Fibroblast of skin of right quadriceps (primary cell): ENCODE results near the gene HRCT1.
"Not testable (repeated sequence)": the region's sequence is repeated elsewhere in the genome, so short reads cannot be mapped to it uniquely, and the experiment has no call there.

Experiments used
- DNase-seq: peaks from one replicate; pipeline ENCODE4 v3.0.0-alpha.2; 2013

Gene HRCT1

DNA sequence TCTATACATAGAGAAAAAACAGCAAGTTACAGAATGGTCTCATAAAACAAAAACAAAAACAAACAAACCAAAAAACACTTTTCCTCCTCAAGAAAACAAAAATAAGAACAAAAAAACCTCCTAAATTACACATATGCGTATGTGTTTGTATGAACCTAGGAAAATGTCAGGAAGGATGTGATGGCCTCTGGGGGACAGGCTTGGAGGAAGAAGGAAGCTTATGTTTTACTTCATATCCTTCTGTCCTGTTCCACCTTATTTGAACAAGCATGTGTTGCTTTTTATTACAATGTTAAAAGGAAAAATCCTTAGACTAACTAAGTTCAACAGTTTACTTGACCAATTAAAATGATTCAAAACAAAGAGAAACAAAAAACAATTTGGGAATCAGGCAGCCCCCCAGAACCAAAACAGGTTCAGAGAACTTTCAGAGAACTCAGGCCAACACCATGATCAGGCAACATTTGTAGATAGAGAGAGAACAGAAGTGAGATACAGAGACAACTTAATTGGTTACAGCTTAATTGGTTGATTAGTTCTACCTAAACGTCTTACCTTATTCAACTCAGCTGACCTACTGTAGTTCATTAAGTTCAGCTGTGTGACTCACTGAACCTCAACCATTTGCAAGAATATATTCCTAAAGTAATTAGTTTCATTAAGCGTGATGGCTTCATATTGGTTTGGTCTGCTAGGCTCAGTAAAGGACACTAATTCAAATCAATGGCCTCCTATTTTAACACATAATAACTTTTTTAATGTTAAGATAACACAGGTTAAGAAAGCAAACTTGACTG is 13.4 kb downstream of the HRCT1 start:
- DNase-seq, result no peak

DNA sequence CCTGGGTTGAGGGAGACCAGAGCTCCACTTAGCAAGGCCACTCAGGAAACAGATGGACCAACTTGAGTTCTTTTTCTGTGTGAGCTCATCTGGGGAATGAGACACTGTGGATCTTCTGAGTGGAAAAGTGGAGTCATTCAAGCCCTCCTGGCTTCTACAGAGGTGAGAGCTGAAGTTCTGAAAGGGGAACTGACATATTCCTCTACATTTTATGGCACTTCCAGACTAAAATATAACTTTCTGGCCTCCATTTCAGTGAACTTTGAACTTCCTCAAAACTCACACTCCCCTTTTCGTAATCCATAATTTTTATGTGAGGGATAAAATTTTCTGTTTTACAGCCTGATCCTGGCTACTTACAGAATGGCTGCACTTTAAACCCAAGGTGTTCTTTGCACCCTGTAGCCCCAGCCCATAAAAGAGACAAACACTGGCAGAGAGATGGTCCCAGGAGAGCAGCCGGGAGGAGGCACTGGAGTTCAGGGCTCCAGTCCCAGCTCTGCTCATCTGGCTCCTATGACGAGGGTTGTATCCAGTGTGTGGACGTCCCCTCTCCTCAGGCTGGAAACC is 14.1 kb downstream of the HRCT1 start:
- DNase-seq, result no peak

DNA sequence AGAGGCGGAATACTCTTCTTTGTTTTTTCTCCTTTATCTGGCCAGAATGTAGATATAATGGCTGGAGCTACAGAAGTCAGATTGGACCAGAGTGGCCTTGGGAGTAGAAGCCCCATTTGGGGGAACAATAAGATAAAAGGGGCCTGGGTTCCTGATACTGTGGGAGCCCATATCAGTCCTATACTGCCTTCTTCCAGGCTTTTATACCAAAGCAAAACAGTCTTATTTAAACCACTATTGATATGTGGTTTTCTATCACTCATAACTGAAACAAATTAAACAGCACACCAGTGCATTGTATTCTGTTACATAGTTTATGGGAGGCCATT is 17.6 kb downstream of the HRCT1 start:
- DNase-seq, result no peak

DNA sequence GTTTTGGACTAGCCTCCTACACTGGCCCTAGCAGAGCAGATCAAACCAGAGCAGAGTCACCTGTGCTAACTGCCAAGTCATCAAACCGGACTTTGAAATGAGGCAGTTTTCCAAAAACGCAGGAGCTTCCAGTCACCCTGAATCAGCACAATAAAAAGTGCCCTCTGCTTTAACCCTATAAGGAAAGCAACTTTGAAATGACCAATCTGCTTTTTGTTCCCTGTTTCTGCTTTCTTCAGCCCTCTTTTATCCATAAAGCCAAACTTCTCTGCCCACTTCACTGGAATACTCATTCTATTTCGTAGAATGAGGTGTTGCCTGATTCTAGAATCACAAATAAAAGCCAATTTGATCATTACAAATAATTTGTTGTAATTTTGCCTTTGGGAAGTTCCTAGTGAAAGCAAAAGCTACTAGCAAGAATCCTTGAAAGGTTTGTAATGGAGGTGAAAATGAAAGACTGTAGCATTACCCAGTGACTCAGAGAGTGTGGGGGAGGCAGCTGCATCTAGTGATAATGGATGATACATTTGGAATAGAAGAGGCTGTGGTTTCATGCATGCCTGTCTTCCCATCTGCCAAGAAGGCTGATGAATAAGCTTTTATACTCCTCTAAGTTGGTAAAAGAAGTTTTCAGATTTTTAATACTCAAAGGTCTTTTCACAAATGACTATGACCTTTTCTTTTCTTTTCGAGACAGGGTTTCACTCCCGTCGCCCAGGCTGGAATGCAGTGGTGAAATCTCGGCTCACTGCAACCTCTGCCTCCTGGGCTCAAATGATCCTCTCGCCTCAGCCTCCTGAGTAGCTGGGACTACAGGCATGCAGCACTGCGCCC is 18.1 kb downstream of the HRCT1 start:
- DNase-seq, result peak; percentile 96

DNA sequence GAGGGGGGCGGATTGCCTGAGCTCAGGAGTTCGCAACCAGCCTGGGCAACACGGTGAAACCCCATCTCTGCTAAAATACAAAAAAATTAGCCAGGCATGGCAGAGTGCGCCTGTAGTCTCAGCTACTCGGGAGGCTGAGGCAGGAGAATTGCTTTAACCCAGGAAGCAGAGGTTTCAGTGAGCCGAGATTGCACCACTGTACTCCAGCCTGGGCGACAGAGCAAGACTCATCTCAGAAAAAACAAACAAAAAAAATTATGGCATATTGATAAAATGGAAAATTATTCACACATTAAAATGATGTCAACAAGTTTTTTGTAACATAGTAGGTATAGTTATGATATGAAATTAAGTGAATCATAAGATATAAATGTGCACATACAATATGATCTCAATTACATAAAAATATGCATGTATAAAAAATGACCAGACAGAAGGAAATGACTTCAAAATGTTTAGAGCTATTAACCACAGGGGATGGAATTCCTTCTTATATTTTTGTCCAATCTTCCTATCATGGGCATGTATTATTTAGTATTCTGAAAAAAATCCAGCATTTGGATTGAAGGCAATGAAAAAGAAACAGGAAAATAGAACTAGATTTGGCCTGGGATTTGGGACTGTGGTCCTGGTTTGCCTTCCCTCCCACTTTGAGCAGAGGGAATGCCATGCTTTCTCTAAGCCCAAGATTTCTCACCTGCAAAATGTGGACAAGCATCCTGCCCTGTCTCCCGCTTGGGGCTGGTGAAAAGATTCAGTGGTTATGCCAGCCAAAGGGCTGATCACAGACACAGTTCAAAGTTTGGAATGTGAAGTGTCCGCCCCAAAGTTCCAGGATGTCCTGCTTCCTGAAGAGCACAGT is 22.8 kb downstream of the HRCT1 start:
- DNase-seq, result peak; percentile 56

DNA sequence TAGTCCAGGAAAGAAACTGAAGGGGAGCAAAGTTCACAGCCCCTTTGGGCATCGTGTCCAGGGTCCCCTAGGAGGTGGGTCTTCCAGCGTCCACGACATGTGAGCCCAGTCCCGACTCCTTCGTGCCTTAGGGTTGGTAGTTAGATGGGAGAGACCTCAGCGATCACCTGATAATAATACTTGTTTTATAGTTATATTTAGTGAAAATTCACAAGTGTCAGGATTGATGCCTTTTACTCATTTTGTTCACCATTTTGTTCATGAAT is 23.4 kb downstream of the HRCT1 start:
- no peak for DNase-seq

DNA sequence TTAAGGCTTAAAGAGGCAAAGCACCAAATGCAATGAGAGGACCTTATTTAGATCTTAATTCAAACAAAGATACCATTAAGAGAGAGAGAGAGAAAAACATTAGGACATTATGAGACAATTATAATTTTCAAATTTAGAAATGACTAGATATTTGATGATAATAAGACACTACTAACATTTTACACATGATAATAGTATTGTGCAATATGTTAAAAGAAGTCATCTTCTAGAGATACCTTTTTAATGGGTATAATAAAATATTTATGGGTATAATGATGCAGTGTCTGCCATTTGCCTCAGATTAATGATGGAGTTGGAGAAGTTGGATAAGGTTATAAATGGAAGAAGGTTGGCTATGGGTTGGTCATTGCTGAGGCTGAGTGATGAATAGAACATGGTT is 24.5 kb downstream of the HRCT1 start:
- DNase-seq, result no peak

DNA sequence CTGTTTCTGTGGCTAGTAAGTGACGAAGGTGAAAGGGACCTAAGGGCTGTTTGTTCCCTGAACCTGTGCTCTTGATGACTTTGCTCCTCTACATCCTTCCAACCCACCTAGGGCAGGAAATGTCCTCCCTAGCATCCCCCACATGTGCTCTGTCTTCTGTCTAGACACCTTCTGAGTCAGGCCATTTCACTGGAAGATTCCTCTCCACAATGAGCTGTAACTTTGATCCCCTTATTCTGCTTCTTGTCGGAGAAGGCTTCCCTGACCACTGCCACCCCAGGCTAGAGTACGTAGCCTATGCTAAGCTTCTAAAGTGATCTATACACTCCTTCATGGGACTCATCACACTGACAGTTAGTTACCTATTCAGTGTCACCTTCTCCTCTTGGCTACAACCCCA is 25.0 kb downstream of the HRCT1 start:
- no peak for DNase-seq

DNA sequence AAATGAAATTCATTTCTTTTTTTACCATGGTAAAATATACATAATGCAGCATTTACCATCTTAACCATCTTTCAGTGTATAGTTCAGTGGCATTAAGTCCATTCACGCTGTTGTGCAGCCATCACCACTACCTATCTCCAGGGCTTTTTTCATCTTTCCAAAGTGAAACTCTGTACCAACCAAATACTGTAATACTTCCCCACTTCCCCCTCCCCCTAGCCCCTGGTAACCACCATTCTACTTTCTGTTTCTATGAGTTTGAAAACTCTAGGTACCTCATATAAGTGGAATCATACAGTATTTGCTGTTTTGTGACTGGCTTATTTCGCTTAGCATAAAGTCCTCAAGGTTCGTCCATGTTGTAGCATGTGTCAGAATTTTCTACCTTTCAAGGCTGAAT is 26.7 kb downstream of the HRCT1 start:
- DNase-seq, result no peak

DNA sequence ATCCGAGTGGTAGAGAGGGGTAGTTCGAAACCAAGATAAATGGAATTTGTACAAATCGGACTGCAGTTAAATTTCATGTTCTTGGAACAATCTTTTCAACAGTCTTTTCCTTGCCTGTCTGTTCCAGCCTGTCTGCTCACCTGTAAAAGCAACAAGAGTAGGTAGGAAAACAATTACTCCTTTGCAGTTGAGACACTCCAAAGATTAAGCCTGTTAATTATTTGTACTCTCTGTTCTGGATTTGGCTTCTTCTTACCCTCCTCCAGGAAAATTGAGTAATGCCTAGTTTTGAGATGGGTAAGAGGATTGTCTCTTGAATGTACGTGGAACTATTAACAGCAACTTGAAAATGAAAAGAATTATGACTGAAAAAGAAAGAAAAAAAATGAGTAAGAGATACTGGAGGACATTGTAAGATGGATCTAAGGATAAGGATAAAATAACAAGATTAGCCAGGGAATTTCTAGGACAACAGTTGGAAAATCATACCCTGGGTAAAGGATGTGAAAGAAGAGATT is 27.6 kb downstream of the HRCT1 start:
- no peak for DNase-seq

DNA sequence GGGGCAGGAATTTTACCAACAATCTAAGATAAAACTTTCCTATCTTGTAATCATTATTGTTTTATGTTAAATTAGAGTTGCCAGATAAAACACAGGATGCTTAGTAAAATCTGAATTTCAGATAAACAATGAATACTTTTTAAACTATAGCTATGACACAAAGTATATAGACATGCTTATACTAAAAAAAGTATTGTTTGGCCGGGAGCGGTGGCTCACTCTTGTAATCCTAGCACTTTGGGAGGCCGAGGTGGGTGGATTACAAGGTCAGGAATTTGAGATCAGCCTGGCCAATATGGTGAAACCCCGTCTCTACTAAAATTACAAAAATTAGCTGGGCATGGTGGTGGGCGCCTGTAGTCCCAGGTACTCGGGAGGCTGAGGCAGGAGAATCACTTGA is 28.1 kb downstream of the HRCT1 start:
- DNase-seq, result not testable (repeated sequence)

DNA sequence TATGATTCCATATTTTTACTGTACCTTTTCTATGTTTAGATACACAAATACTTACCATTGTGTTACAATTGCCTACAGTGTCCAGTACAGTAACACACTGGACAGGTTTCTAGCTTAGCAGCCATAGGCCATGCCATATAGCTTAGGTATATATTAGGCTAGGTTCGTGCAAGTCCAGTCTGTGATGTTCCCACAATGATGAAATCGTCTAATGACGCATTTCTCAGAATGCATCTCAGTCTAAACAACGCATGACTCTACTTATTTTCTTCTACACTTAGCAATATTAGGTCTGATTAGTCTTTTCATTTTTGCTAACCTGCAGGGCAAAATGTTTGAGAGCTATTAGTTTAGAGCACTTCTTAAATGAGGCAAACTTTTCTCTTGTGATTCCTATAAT is 29.3 kb downstream of the HRCT1 start:
- no peak for DNase-seq

DNA sequence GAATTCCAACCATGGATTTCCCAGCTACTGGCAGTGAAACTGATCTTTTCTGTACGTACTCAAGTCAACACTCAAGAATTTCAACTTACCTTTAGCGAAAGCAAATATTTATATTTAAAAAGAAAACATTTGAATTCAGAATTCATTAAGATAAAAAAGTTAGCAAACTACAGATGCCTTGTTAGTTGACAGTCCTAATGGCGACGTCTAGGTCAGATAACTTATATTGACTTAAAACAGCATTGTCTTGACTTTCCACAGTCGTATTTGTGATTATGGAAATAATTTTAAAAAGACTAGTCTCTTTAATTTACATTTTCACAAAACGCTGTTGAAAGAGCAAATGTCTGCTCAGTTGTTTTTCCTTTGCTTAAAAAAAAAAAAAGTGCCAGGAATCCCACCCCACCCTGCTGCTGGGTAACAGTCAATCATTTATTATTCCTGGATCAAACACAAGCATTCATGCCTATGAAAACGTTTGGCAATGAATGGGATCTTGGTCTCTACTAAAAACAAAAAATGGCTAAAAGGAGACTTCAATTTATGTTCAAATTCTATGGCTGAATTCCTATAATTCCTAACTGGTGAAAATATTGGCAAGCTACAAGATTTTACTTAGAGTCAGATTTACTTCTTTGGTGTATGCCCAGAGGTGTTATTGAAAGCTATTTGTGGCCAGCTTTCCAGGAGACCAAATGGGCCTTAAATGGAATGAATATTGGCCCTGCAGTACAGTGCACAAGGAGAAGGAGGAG is 29.9 kb downstream of the HRCT1 start:
- DNase-seq, result peak; percentile 91

DNA sequence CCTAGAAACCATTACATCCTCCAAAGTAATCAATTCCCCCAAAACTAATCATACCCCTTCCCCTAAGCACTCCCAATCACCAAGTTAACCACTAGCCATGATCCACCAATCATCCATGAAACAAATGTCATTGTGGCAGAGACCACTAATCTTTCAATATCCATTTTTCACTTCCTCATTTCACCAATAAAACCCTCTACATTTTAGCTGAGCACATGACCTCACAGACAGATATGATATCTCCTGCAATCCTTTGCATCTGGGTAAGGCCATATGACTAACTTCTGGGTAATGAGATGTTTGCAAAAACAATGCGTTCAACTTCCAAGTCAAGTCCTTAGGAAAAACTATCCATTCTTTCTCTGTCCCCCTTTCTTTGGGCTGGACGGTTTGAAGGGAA is 31.2 kb downstream of the HRCT1 start:
- peak; percentile 29 for DNase-seq

DNA sequence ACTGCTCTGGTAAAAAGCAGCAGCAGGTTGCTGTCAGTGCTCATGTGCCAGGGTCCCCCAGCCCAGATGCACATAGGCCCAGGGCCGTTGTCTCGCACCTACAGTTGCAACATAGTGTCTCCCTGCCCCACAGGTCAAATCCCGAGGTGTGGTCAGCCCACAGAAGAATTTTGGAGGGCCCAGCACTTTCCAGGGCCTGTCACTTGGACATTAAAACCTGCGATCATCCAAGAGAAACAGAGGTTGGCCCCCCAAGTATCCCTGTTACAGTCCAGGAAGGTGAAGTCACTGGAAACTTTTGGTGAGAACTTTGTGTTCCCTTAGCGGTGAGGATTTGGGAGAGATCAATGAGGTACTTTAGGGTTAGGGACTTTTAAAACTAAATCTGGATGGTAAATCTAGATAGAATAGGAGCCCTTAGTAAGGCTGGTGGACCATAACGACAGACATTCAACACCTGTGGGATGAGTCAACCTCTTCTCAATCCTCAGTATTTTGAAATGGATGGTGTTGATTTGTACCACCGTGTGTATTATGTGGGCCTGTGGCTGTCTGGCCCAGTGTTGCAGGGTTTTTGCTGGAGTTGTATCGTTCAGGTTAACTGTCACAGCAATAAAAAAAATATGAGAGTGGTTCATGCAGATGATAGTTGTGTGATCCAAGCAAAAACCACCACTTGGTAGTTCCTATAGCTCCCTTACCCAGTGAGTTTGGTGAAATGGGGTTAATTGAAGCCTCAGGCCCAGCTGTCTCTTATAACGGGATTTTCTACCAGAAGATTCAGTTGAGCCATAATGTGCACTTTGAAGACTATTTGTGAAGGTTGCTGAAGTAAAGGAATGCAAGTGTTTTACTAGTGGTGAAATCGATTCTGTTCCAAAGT is 32.7 kb downstream of the HRCT1 start:
- no peak for DNase-seq

DNA sequence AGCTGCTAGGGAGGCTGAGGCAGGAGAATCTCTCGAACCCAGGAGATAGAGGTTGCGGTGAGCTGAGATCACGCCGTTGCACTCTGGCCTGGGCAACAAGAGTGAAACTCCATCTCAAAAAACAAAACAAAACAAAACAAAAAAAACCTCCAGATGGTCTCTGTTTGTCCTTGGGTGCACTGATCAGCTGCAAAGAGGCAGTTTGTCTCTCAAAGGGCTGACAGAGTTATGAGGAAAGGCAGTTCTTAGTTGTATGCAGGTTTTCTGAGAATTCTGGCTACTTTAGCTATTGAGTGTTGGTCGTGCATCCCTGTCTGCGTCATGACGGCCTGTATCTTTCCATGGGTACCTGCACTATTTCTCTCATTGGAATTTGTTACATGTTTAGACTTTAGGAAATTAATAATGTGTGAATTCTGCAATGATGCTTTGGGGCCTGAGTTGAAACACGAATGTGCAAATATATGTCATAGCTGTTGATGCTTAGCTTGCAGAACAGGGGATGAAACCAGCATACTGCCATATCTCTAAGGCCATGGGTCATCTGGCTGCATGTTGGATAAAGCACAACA is 33.8 kb downstream of the HRCT1 start:
- no peak for DNase-seq

DNA sequence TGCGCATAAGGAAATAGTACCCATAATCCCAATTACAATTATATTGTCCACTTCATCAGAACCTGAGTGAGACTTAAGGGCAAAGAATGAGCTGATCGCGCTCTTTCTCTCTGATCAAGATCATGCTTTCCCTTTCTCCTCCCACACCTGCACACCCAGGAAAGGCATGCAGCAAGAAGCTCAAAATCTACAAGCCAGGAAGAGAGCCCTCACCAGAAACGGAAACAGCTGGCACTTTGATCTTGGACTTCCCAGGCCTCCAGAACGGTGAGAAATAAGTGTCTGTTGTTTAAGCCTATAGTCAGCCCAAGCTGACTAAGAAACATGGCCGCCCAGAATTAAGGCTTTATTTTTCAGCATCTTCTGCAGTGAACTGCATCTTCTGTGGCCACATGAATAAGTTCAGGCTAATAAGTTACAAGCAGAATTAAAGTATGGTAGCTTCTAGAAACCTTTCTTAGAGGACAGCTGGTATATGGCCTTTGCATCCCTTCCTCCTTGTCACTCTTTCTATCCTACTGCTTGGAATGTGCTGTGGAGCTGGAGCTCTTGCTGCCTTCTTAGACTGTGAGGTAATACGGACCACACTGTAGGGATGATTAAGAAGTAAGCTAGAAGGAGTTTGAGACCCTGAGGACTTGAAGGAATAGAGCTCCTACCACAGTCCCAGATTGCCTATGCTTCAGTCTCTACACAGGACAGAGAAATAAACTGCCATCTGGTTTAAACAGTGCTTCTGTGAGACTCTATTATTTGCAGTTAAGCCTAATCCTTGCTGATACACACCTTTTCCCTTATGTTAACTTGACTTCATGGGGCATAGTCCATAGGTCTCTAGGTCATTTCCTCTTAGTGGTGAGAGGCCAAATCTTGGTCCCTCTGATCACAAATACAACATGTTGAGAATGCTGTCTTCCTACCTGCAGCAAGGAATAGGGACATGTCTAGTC is 34.7 kb downstream of the HRCT1 start:
- no peak for DNase-seq

DNA sequence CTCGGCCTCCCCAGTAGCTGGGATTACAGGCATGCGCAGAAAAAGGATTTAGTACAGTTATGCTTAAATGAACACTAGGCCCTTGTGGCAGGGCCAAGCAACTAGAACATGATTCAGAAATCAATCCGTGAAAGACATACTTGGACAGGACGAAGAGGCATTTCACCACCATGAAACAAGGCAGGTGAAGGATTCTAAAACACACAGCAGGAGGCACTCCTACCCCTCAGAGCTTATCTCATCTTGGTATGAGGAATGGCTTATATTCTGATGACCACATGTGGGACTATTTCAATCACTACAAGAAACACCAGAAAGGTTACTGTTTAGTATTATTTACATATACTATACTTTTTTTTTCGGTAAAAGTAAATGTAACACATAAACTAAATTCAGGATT is 36.3 kb downstream of the HRCT1 start:
- no peak for DNase-seq

DNA sequence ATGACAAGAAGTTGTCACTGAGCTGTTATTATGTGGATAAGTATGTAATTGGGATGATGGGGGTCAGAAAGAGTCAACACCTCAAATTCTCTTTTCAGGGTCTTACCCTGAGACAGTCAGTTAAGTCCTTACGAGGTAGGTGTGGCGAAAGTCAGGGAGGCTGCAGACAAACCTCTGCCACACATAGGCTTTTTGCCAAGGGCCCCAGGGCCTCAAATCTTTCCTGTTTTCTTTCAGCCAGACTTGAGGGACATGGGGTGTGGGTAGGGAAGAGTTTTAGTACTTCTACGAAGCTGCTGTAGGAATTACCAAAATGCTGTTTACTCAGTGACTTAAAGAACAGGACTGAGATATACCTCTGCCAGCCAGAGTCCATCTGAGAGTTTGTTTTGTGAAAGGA is 38.2 kb downstream of the HRCT1 start:
- no peak for DNase-seq

DNA sequence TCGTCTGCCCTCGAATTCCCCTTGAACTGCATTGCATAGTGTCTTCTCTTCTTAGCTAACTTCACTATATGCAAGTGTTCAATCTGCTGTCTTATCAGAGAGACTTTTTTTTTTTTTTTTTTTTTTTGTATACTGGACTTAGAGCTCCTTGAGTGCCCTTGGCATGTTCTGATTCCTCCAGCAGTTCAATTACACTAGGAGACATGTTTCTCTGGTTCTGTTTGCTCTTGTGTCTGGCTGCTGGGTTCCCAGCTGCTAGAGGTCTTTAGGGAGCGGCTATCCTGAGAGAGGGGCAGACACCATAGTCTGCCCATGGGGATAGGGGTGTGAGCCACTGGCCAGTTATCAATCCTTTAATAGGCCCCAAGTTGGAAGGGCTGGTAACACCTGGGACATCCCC is 38.8 kb downstream of the HRCT1 start:
- no peak for DNase-seq
